ENCODE measurements around the gene PHAF1. TPM values are rescaled to one million over a fixed set of nuclear protein-coding genes. Genes with fewer than 3 reads are reported as not detected.

Gene PHAF1
- total and polyA plus RNA-seq, 2 of the 13 experiments (the other 11 are each of a cell fraction or from before 2014, with no cell fraction given) = 48.3 to 174 TPM

DNA sequence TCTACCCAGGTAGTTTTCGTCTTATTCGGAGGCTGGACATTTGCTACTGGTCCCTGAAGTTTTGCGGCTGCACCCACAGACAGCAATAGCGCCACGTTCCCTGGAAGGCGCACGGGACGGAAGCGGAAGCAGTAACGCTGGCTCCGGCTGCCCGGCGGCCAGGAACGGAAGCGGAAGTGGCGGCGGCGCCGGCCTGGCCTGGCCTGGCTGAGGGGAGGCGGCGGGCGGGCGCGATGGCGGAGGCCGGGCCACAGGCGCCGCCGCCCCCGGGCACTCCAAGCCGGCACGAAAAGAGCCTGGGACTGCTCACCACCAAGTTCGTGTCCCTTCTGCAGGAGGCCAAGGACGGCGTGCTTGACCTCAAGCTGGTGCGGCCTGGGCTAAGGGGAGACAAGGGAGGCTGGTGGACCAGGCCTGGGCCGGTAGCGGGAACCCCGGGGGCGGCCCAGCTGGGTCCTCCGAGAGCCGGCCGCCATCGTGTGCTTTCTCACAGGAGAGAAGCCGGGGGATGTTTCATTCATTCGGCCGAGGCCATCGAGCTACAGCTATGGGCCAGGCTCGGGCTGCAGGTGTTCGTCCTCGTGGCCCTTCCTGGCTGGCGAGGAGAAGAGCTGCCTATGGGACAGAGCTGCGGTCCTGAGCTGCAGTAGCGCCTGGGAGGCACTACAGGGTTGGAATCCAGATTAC, 82.4 kb downstream of the PHAF1 start, which contains the start of gene E2F4 (continued):
- TF ChIP-seq HIVEP1 (CRISPR knock-in tag; IDR thresholded peaks at IDR 0.05) (no peak), ZNF17 (CRISPR knock-in tag; IDR thresholded peaks at IDR 0.05) (no peak), SIN3B (IDR thresholded peaks at IDR 0.05; ENCODE audit: low read length) (peak; percentile 62; the same call in 1 of the 2 replicates), ZNF891 (CRISPR knock-in tag; IDR thresholded peaks at IDR 0.05) (peak; percentile 95), RXRB (CRISPR knock-in tag; IDR thresholded peaks at IDR 0.05; ENCODE audit: borderline replicate concordance) (peak; percentile 55), NFIB (CRISPR knock-in tag; IDR thresholded peaks at IDR 0.05; ENCODE audit: borderline replicate concordance) (no peak), ZC3H4 (CRISPR knock-in tag; IDR thresholded peaks at IDR 0.05; ENCODE audit: borderline replicate concordance) (no peak), NFE2 (CRISPR knock-in tag; IDR thresholded peaks at IDR 0.05) (no peak), MEF2D (CRISPR knock-in tag; IDR thresholded peaks at IDR 0.05) (peak; percentile 74; the same call in 1 of the 2 replicates), NAIF1 (CRISPR knock-in tag; IDR thresholded peaks at IDR 0.05; ENCODE audit: borderline replicate concordance) (no peak), ZNF367 (CRISPR knock-in tag; IDR thresholded peaks at IDR 0.05; ENCODE audit: borderline replicate concordance) (peak; percentile 57; the same call in 1 of the 2 replicates), SOX13 (IDR thresholded peaks at IDR 0.05) (no peak), SOX13 (CRISPR knock-in tag; conservative IDR thresholded peaks at IDR 0.05 in 1 of 2, IDR thresholded peaks at IDR 0.05 in 1 of 2) (peak in 1 of 2 experiments; percentile 56; a peak in 2 of 4 replicates), SMAD3 (CRISPR knock-in tag; IDR thresholded peaks at IDR 0.05) (0 out of 2 replicates have a peak, but pooled peaks have one; percentile 32), ARID2 (CRISPR knock-in tag; IDR thresholded peaks at IDR 0.05; ENCODE audit: borderline replicate concordance) (no peak), HMG20B (CRISPR knock-in tag; conservative IDR thresholded peaks at IDR 0.05) (no peak), ARNTL (CRISPR knock-in tag; IDR thresholded peaks at IDR 0.05) (no peak), ZSCAN29 (CRISPR knock-in tag; conservative IDR thresholded peaks at IDR 0.05) (no peak), ZNF224 (CRISPR knock-in tag; IDR thresholded peaks at IDR 0.05) (no peak), NBN (conservative IDR thresholded peaks at IDR 0.05) (no peak), ZNF274 (CRISPR knock-in tag; IDR thresholded peaks at IDR 0.05) (0 out of 2 replicates have a peak, but pooled peaks have one; percentile 39)
- TF ChIP-seq, protein P1, sequence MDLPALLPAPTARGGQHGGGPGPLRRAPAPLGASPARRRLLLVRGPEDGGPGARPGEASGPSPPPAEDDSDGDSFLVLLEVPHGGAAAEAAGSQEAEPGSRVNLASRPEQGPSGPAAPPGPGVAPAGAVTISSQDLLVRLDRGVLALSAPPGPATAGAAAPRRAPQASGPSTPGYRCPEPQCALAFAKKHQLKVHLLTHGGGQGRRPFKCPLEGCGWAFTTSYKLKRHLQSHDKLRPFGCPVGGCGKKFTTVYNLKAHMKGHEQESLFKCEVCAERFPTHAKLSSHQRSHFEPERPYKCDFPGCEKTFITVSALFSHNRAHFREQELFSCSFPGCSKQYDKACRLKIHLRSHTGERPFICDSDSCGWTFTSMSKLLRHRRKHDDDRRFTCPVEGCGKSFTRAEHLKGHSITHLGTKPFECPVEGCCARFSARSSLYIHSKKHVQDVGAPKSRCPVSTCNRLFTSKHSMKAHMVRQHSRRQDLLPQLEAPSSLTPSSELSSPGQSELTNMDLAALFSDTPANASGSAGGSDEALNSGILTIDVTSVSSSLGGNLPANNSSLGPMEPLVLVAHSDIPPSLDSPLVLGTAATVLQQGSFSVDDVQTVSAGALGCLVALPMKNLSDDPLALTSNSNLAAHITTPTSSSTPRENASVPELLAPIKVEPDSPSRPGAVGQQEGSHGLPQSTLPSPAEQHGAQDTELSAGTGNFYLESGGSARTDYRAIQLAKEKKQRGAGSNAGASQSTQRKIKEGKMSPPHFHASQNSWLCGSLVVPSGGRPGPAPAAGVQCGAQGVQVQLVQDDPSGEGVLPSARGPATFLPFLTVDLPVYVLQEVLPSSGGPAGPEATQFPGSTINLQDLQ (CRISPR knock-in tag; IDR thresholded peaks at IDR 0.05) = 0 out of 2 replicates have a peak, but pooled peaks have one; percentile 17
- TF ChIP-seq, protein P2, sequence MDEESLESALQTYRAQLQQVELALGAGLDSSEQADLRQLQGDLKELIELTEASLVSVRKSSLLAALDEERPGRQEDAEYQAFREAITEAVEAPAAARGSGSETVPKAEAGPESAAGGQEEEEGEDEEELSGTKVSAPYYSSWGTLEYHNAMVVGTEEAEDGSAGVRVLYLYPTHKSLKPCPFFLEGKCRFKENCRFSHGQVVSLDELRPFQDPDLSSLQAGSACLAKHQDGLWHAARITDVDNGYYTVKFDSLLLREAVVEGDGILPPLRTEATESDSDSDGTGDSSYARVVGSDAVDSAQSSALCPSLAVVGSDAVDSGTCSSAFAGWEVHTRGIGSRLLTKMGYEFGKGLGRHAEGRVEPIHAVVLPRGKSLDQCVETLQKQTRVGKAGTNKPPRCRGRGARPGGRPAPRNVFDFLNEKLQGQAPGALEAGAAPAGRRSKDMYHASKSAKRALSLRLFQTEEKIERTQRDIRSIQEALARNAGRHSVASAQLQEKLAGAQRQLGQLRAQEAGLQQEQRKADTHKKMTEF (CRISPR knock-in tag; IDR thresholded peaks at IDR 0.05) = peak; percentile 73
- TF ChIP-seq, protein P3, sequence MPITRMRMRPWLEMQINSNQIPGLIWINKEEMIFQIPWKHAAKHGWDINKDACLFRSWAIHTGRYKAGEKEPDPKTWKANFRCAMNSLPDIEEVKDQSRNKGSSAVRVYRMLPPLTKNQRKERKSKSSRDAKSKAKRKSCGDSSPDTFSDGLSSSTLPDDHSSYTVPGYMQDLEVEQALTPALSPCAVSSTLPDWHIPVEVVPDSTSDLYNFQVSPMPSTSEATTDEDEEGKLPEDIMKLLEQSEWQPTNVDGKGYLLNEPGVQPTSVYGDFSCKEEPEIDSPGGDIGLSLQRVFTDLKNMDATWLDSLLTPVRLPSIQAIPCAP (CRISPR knock-in tag; IDR thresholded peaks at IDR 0.05; ENCODE audit: low read depth) = no peak
- TF ChIP-seq, protein P4, sequence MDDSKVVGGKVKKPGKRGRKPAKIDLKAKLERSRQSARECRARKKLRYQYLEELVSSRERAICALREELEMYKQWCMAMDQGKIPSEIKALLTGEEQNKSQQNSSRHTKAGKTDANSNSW (CRISPR knock-in tag; IDR thresholded peaks at IDR 0.05; ENCODE audit: borderline replicate concordance) = peak; percentile 64; the same call in 1 of the 2 replicates

All from HepG2 (cell line).